Heart right ventricle (tissue), 16 donors: ENCODE measurements around the gene LORICRIN. TPM values are rescaled to one million over a fixed set of nuclear protein-coding genes. Genes with fewer than 3 reads are reported as not detected.
A peak's percentile ranks its signal among the peaks of the same experiment; 100 is the strongest.

Experiments used
- ATAC-seq, 8 donors: fragments of 200-7000 bp; cut with Tn5 transposase; one replicate each; pipeline ENCODE4 v1.9.1; 2020; ENCODE audit warnings: mild to moderate bottlenecking in 8 of 8, moderate library complexity in 8 of 8, moderate number of reproducible peaks in 1 of 8
- DNase-seq, 2 donors: peaks; one replicate each; pipeline ENCODE4 v3.0.0-alpha.2; 2020
- H3K27ac ChIP-seq, 10 donors: fragments of 200-600 bp; sonication (generic) in 2 of 10; one replicate each; pipeline versions ENCODE4 v1.5.0 to v1.8.0; 2020 to 2022; ENCODE audit warnings: mild to moderate bottlenecking in 3 of 10
- H3K27me3 ChIP-seq, 7 donors: fragments of 200-600 bp; one replicate each; pipeline ENCODE4 v1.8.0; 2021 to 2022; ENCODE audit warnings: mild to moderate bottlenecking in 2 of 7
- H3K36me3 ChIP-seq, 9 donors: fragments of 200-600 bp; sonication (generic) in 1 of 9; one replicate each; pipeline versions ENCODE4 v1.5.0 to v1.8.0; 2020 to 2022; ENCODE audit warnings: mild to moderate bottlenecking in 2 of 9
- H3K4me1 ChIP-seq, 9 donors: fragments of 200-600 bp; sonication (generic) in 1 of 9; one replicate each; pipeline versions ENCODE4 v1.5.0 to v1.8.0; 2020 to 2022; ENCODE audit warnings: mild to moderate bottlenecking in 4 of 9
- H3K4me3 ChIP-seq, 10 donors: fragments of 200-600 bp; sonication (generic) in 2 of 10; one replicate each; pipeline versions ENCODE4 v1.5.0 to v1.8.0; 2020 to 2022; ENCODE audit warnings: mild to moderate bottlenecking in 7 of 10, moderate library complexity in 2 of 10
- H3K9me3 ChIP-seq, 11 donors: fragments of 200-600 bp in 10 of 11; sonication (generic) in 2 of 11; one replicate each; pipeline versions ENCODE4 v1.5.0 to v1.8.0; 2013 to 2022; ENCODE audit warnings: mild to moderate bottlenecking in 2 of 11, control low read depth in 1 of 11, moderate library complexity in 1 of 11
- WGBS, 2 donors: extraction: QIAGEN DNeasy Blood & Tissue Kit; methylation state at CpG; one replicate each; pipeline ENCODE4 v1.1.7; 2013; ENCODE audit warnings: inconsistent platforms in 1 of 2; 5-methylcytosine and 5-hydroxymethylcytosine counted together
- intact Hi-C, 10 donors: fragments of 100-400 bp; cut with DNase I; formaldehyde crosslinking; loops; one replicate each; pipeline versions ENCODE4 v1.11.1 to v1.14.2; 2022
- polyA plus RNA-seq, 2 donors: library from polyadenylated mRNA; stranded (reverse); fragments of 200-250 nt; gene quantifications; one replicate each; pipeline ENCODE4 v1.2.3, GENCODE V29; 2013
- total RNA-seq, 10 donors: library from RNA; stranded (reverse); fragmentation: NEBNext Ultra II Directional in 3 of 10; extraction: Animal tissue kit (Norgen Biotek cat#: 25700) in 3 of 10; gene quantifications; one replicate each; pipeline versions ENCODE4 v1.2.1 to v1.2.4, GENCODE V29; 2021 to 2023
- TF ChIP-seq, protein P1 (sequence below), 9 donors: fragments of 200-600 bp; sonication (generic) in 2 of 9; IDR thresholded peaks; one replicate each; pipeline versions ENCODE4 v1.5.0 to v1.8.0; 2021 to 2022; ENCODE audit warnings: antibody characterized with exemption in 9 of 9, mild to moderate bottlenecking in 5 of 9, moderate library complexity in 1 of 9
- donor health status: Arrhythmogenic right ventricular cardiomyopathy.
- donor health status: ischemic (EF 13 %, LVEDD 7.1; RV severe dilation, severe dysfunction).
- donor health status: healthy with polysubstance abuse.
- donor health status: DM: no; HTN: yes; CAD: no.
- donor health status: DM: no; HTN: no; CAD: no.
- donor health status: ischemic (EF 25% LVEDD 6.9; RV normal size, moderate dysfunction).
- donor health status: ischemic (EF 25% LVEDD 5.7; RV mildly dilated, moderate dysfunction).
- donor health status: healthy.
- donor health status: DM: yes; HTN: yes; CAD: no.
- donor health status: Ischemic cardiomyopathy.
- donor health status: ischemic (EF 35%, LVEDD 5.7; RV mildly dilated, moderate dysfunction).
- donor health status: nonischemic (EF 11% LVEDD 7.7; RV severe dilation, severe dysfunction).
- donor health status: DM: yes; HTN: yes; CAD: no.
- donor health status: PGD.
- donor health status: ischemic (EF 29% LVEDD 5.4; RV normal size, mild dysfunction).
- donor health status: nonischemic (EF 23%, LVEDD 6.1; RV moderate dilation, normal function).

Gene LORICRIN
- total and polyA plus RNA-seq, 12 donors, result not detected

DNA sequence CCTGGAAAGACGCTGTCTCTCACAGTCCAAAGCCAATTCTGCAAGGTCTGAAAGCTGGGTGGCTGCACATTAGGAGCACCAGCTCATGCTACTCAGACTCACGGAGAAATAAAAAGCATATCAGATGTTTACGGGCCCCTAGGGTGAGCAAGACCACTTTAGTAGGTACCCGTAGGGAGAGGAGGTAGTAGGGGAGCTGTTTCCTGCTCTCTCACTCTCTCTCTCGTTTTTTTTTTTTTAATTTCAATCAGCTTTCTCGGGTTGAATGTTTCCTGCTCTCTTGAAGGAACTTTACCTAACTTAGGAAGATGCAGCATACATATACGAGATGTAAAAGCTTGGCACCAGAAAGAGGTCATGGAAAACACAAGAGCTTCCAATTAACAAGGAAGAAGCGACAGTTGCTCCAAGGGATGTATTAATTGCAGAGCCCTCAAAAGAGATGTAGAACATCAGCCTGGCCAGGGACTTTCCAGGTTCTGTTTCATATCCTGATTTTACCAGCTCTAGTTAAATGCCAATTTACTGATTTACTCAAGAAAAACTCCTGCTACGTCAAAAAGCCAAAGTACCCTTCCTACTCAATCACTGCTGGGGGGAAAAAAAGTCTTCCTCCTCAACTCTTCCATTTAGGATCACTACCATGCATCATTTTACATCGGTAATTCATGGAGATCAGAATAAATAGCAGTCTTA lies 3.1 kb downstream of the LORICRIN start:
- 51 to 60% methylated on average over 10 of the region's 10 CpGs for WGBS, 2 donors
- Histone ChIP-seq H3K4me3 (no peak overlapping the region), H3K4me1 (peaks cover 3 to 21% (median 9%) of the 10 kb centered on the region in 9 donors), H3K27me3 (peaks cover 2 to 87% (median 63%) of the 10 kb centered on the region in 7 donors), H3K9me3 (no peaks in the 10 kb centered on the region), H3K36me3 (no peaks in the 10 kb centered on the region), H3K27ac (no peak overlapping the region)
- TF ChIP-seq, protein P1, sequence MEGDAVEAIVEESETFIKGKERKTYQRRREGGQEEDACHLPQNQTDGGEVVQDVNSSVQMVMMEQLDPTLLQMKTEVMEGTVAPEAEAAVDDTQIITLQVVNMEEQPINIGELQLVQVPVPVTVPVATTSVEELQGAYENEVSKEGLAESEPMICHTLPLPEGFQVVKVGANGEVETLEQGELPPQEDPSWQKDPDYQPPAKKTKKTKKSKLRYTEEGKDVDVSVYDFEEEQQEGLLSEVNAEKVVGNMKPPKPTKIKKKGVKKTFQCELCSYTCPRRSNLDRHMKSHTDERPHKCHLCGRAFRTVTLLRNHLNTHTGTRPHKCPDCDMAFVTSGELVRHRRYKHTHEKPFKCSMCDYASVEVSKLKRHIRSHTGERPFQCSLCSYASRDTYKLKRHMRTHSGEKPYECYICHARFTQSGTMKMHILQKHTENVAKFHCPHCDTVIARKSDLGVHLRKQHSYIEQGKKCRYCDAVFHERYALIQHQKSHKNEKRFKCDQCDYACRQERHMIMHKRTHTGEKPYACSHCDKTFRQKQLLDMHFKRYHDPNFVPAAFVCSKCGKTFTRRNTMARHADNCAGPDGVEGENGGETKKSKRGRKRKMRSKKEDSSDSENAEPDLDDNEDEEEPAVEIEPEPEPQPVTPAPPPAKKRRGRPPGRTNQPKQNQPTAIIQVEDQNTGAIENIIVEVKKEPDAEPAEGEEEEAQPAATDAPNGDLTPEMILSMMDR (IDR thresholded peaks at IDR 0.05), result no peak
- ATAC-seq (no peak), DNase-seq (no peak)
- intact Hi-C loops, result no loop called here

DNA sequence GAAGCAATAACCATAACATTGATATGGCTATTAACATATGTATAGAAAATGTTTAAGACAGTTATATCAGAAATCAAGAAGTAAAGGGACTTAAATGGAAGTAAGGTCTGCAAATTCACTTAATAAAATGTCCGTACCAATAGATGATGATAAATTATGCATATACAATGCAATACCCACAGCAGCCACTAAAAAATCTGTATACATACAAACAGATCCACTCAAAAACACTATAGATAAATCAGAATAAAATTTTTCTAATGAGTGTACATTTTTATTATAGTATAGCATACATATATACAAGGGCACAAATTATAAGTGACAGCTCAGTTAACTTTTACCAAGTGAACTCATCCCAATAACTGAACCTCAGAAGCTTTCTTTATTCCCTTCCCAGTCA lies 6.0 kb downstream of the LORICRIN start:
- WGBS, 2 donors, result 79 to 92% methylated on average over 1 of the region's 1 CpG
- Histone ChIP-seq H3K9me3 (no peaks in the 10 kb centered on the region), H3K27ac (no peak overlapping the region), H3K4me3 (no peak overlapping the region), H3K36me3 (no peaks in the 10 kb centered on the region), H3K27me3 (peaks cover 2 to 92% (median 62%) of the 10 kb centered on the region in 7 donors), H3K4me1 (peaks cover 3 to 21% (median 9%) of the 10 kb centered on the region in 9 donors)
- intact Hi-C loops, result no loop called here
- DNase-seq, result no peak
- no peak for ATAC-seq
- TF ChIP-seq, protein P1 (IDR thresholded peaks at IDR 0.05), result peak in 1 of 9 donors; percentile 29

DNA sequence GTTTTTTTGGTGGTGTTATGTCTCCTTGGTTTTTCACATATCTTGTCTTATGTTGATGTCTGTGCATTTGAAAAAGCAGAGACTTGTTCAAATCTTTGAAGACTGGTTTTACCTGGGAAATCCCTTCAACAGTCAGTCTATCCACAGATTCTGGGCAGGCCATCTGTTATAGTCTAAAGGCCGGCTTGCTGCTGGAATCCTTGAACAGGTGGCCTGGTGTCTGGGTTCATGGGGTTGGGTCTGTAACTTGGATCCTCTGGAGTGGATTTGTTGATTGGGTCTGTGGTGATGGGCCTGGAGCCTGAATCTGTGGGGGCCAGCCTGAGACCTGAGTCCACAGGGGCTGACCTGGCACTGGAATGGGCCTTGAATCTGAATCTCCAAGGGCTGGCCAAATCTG lies 12.2 kb downstream of the LORICRIN start:
- Histone ChIP-seq H3K9me3 (no peaks in the 10 kb centered on the region), H3K4me1 (no peaks in the 10 kb centered on the region), H3K27me3 (peaks cover 0 to 63% (median 13%) of the 10 kb centered on the region in 7 donors), H3K27ac (no peak overlapping the region), H3K4me3 (no peak overlapping the region), H3K36me3 (no peaks in the 10 kb centered on the region)
- no peak for ATAC-seq
- 53 to 54% methylated on average over 1 of the region's 1 CpG for WGBS, 2 donors
- intact Hi-C loops, result no loop called here
- no peak for DNase-seq
- TF ChIP-seq, protein P1 (IDR thresholded peaks at IDR 0.05), result no peak

DNA sequence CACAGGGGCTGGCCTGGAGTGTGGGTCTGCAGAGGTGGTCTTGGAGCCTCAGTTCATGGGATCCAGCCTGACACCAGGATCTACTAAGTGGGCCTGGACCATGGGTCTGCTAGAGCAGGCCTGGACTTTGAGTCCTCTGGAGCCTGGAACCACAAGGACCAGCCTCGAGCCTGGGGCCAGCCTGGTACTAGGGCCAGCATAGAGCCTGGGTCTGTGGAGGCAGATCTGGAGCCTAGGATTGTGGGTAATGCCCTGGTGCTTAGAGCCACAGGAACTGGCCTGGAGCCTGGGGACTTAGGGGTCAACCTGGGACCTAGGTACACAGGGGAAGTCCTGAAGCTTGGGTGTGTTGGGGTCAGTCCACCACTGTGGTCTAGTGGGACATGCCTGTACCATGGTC lies 12.7 kb downstream of the LORICRIN start:
- ATAC-seq (no peak), DNase-seq (no peak)
- H3K4me1 ChIP-seq, result no peaks in the 10 kb centered on the region
- H3K36me3 ChIP-seq, result no peaks in the 10 kb centered on the region
- H3K27me3 ChIP-seq, result peaks cover 0 to 58% (median 13%) of the 10 kb centered on the region in 7 donors
- TF ChIP-seq, protein P1 (IDR thresholded peaks at IDR 0.05), result no peak
- intact Hi-C loops, result no loop called here
- no peak overlapping the region for H3K27ac ChIP-seq
- H3K9me3 ChIP-seq, result no peaks in the 10 kb centered on the region
- WGBS, 2 donors, result 80 to 88% methylated on average over 1 of the region's 1 CpG
- no peak overlapping the region for H3K4me3 ChIP-seq
